Measurements from ENCODE around the gene SPTBN1.

The SPTBN1 gene

DNA sequence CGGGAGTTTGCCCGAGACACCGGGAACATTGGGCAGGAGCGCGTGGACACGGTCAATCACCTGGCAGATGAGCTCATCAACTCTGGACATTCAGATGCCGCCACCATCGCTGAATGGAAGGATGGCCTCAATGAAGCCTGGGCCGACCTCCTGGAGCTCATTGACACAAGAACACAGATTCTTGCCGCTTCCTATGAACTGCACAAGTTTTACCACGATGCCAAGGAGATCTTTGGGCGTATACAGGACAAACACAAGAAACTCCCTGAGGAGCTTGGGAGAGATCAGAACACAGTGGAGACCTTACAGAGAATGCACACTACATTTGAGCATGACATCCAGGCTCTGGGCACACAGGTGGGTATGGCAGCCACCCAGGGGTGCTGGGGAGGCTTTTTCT lies 193.5 kb downstream of the SPTBN1 start:
- Histone ChIP-seq H3K9me3 (ENCODE audit: insufficient read depth, low read length, severe bottlenecking) (no peaks in the 10 kb centered on the region), H3K79me2 (ENCODE audit: insufficient read depth, low read length) (no peaks in the 10 kb centered on the region), H3K36me3 (ENCODE audit: insufficient read depth, low read length) (peaks cover 98% of the 10 kb centered on the region), H3K4me2 (ENCODE audit: insufficient read depth, low read length) (no peak overlapping the region), H3K27me3 (ENCODE audit: insufficient read depth, low read length, poor library complexity) (no peaks in the 10 kb centered on the region), H3K9ac (ENCODE audit: low read depth, low read length) (no peak overlapping the region), H4K20me1 (ENCODE audit: insufficient read depth, low read length) (no peaks in the 10 kb centered on the region; the same call in 1 of the 2 replicates), H3K27ac (ENCODE audit: low read length) (no peak overlapping the region), H3K4me3 (ENCODE audit: low read depth in 1 of 2, low read length in 2 of 2) (no peak overlapping the region), H2AFZ (ENCODE audit: low read depth, low read length) (no peak overlapping the region), H3K4me1 (ENCODE audit: insufficient read depth, low read length) (no peaks in the 10 kb centered on the region)
- DNase-seq, result no peak
- TF ChIP-seq EZH2 (IDR thresholded peaks at IDR 0.05; ENCODE audit: borderline replicate concordance, low read depth, low read length, severe bottlenecking), result no peak
- TF ChIP-seq, protein P1, sequence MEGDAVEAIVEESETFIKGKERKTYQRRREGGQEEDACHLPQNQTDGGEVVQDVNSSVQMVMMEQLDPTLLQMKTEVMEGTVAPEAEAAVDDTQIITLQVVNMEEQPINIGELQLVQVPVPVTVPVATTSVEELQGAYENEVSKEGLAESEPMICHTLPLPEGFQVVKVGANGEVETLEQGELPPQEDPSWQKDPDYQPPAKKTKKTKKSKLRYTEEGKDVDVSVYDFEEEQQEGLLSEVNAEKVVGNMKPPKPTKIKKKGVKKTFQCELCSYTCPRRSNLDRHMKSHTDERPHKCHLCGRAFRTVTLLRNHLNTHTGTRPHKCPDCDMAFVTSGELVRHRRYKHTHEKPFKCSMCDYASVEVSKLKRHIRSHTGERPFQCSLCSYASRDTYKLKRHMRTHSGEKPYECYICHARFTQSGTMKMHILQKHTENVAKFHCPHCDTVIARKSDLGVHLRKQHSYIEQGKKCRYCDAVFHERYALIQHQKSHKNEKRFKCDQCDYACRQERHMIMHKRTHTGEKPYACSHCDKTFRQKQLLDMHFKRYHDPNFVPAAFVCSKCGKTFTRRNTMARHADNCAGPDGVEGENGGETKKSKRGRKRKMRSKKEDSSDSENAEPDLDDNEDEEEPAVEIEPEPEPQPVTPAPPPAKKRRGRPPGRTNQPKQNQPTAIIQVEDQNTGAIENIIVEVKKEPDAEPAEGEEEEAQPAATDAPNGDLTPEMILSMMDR (IDR thresholded peaks at IDR 0.05; ENCODE audit: borderline replicate concordance, extremely low read depth, low read length, poor library complexity, severe bottlenecking), result no peak
- ATAC-seq (ENCODE audit: insufficient read depth, low read depth), result no peak

DNA sequence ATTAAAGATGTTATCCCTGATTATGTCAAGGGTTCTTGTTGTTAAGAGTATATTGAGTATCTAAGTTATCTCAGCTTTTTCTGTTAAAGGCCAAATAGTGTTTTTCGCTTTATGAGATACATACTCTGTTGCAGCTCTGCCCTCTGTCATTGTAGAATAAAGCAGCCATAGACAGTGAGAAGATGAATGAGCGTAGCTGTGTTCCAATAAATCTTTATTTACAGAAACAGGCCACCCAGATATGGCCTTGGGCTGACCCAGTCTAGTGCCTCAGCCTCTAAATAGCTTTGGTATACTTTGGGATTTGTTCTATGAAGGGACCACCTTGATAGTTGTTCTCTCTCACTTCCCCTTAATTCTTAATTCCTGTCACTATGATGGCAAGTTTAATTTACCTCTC lies 194.5 kb downstream of the SPTBN1 start:
- Histone ChIP-seq H3K4me1 (ENCODE audit: insufficient read depth, low read length) (no peaks in the 10 kb centered on the region), H3K36me3 (ENCODE audit: insufficient read depth, low read length) (peaks cover 99% of the 10 kb centered on the region), H3K4me2 (ENCODE audit: insufficient read depth, low read length) (no peak overlapping the region), H3K4me3 (ENCODE audit: low read depth in 1 of 2, low read length in 2 of 2) (no peak overlapping the region), H3K9me3 (ENCODE audit: insufficient read depth, low read length, severe bottlenecking) (no peaks in the 10 kb centered on the region), H3K9ac (ENCODE audit: low read depth, low read length) (no peak overlapping the region), H4K20me1 (ENCODE audit: insufficient read depth, low read length) (no peaks in the 10 kb centered on the region; the same call in 1 of the 2 replicates), H3K27me3 (ENCODE audit: insufficient read depth, low read length, poor library complexity) (no peaks in the 10 kb centered on the region), H3K27ac (ENCODE audit: low read length) (no peak overlapping the region), H2AFZ (ENCODE audit: low read depth, low read length) (no peak overlapping the region), H3K79me2 (ENCODE audit: insufficient read depth, low read length) (no peaks in the 10 kb centered on the region)
- TF ChIP-seq EZH2 (IDR thresholded peaks at IDR 0.05; ENCODE audit: borderline replicate concordance, low read depth, low read length, severe bottlenecking), result no peak
- TF ChIP-seq, protein P1 (IDR thresholded peaks at IDR 0.05; ENCODE audit: borderline replicate concordance, extremely low read depth, low read length, poor library complexity, severe bottlenecking), result no peak
- no peak for DNase-seq
- ATAC-seq (ENCODE audit: insufficient read depth, low read depth), result no peak

DNA sequence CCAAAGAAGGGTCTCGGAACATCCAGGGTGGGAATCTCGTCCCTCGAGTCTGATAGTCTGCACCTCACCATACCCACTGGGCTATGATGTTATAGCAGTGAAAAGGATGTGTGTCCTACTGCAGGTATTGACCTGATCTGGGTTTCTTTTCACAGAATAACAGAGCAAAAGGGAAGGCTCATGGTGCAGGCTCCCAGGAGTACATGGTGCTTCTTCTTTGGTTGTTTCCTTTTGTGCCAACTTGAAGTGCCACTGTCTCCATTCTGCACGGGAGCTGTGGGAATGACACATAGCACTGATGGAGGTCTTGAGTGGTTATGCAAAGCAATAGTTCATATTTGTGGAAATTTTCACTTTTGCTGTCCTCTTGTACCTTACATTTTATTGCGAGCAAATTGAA lies 195.2 kb downstream of the SPTBN1 start:
- Histone ChIP-seq H3K4me2 (ENCODE audit: insufficient read depth, low read length) (no peak overlapping the region), H3K36me3 (ENCODE audit: insufficient read depth, low read length) (peaks cover 97% of the 10 kb centered on the region), H4K20me1 (ENCODE audit: insufficient read depth, low read length) (no peaks in the 10 kb centered on the region; the same call in 1 of the 2 replicates), H3K9ac (ENCODE audit: low read depth, low read length) (no peak overlapping the region), H3K9me3 (ENCODE audit: insufficient read depth, low read length, severe bottlenecking) (no peaks in the 10 kb centered on the region), H3K4me1 (ENCODE audit: insufficient read depth, low read length) (no peaks in the 10 kb centered on the region), H3K27me3 (ENCODE audit: insufficient read depth, low read length, poor library complexity) (no peaks in the 10 kb centered on the region), H3K4me3 (ENCODE audit: low read depth in 1 of 2, low read length in 2 of 2) (no peak overlapping the region), H3K79me2 (ENCODE audit: insufficient read depth, low read length) (no peaks in the 10 kb centered on the region), H3K27ac (ENCODE audit: low read length) (no peak overlapping the region), H2AFZ (ENCODE audit: low read depth, low read length) (no peak overlapping the region)
- no peak for DNase-seq
- ATAC-seq (ENCODE audit: insufficient read depth, low read depth), result no peak
- TF ChIP-seq EZH2 (IDR thresholded peaks at IDR 0.05; ENCODE audit: borderline replicate concordance, low read depth, low read length, severe bottlenecking), result no peak
- TF ChIP-seq, protein P1 (IDR thresholded peaks at IDR 0.05; ENCODE audit: borderline replicate concordance, extremely low read depth, low read length, poor library complexity, severe bottlenecking), result no peak

DNA sequence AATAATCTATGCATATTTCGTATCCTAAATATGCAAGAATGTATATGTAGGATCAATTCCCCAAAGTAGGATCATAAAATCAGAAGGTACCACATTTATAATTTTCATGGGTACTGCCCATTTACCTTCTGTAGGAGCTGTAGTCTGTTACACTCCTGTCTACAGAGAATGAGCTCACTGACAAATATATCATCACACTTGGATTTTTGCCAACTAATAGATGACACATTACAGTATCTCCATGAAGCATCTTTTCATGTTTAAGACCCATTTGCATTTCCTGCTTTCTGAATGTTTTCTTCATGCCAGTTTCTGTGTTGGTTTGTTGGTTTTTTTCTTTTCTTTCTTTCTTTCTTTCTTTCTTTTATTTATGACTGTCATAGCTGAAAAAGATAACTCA lies 196.4 kb downstream of the SPTBN1 start:
- H4K20me1 ChIP-seq (ENCODE audit: insufficient read depth, low read length), result no peaks in the 10 kb centered on the region; the same call in 1 of the 2 replicates
- TF ChIP-seq EZH2 (IDR thresholded peaks at IDR 0.05; ENCODE audit: borderline replicate concordance, low read depth, low read length, severe bottlenecking), result no peak
- TF ChIP-seq, protein P1 (IDR thresholded peaks at IDR 0.05; ENCODE audit: borderline replicate concordance, extremely low read depth, low read length, poor library complexity, severe bottlenecking), result no peak
- ATAC-seq (ENCODE audit: insufficient read depth, low read depth) (no peak), DNase-seq (no peak)
- no peaks in the 10 kb centered on the region for H3K9me3 ChIP-seq (ENCODE audit: insufficient read depth, low read length, severe bottlenecking)
- no peak overlapping the region for H2AFZ ChIP-seq (ENCODE audit: low read depth, low read length)
- no peak overlapping the region for H3K27ac ChIP-seq (ENCODE audit: low read length)
- H3K4me1 ChIP-seq (ENCODE audit: insufficient read depth, low read length), result no peaks in the 10 kb centered on the region
- no peaks in the 10 kb centered on the region for H3K27me3 ChIP-seq (ENCODE audit: insufficient read depth, low read length, poor library complexity)
- H3K4me2 ChIP-seq (ENCODE audit: insufficient read depth, low read length), result no peak overlapping the region
- no peak overlapping the region for H3K9ac ChIP-seq (ENCODE audit: low read depth, low read length)
- H3K36me3 ChIP-seq (ENCODE audit: insufficient read depth, low read length), result peaks cover 93% of the 10 kb centered on the region
- H3K79me2 ChIP-seq (ENCODE audit: insufficient read depth, low read length), result no peaks in the 10 kb centered on the region
- H3K4me3 ChIP-seq (ENCODE audit: low read depth in 1 of 2, low read length in 2 of 2), result no peak overlapping the region

All from DND-41 (cell line).